HepG2 (cell line): Measurements from ENCODE around the gene ARL5A. TPM values are rescaled to one million over a fixed set of nuclear protein-coding genes. Genes with fewer than 3 reads are reported as not detected.

Experiments
- AFF4 ChIP-seq: sonication (generic); formaldehyde crosslinking; IDR thresholded peaks from 2 replicates; pipeline ENCODE4 v1.4.0; 2020; ENCODE audit warnings: missing genetic modification reagents
- KAT8 ChIP-seq: IDR thresholded peaks from 2 replicates; pipeline ENCODE4 v1.6.1; 2016; ENCODE audit warnings: missing genetic modification reagents, missing compliant biosample characterization
- RERE ChIP-seq: IDR thresholded peaks from 2 replicates; pipeline ENCODE4 v1.6.1; 2016; ENCODE audit warnings: low read depth, missing genetic modification reagents, missing compliant biosample characterization
- SMC3 ChIP-seq: IDR thresholded peaks from 2 replicates; pipeline ENCODE4 v1.6.1; 2011; ENCODE audit warnings: low read length, improper control_type of control experiment
- STAG1 ChIP-seq: sonication (generic); formaldehyde crosslinking; IDR thresholded peaks from 2 replicates; pipeline ENCODE4 v1.4.0; 2020; ENCODE audit warnings: missing genetic modification reagents
- TFE3 ChIP-seq: IDR thresholded peaks from 2 replicates; pipeline ENCODE4 v1.6.1; 2016
- ZNF460 ChIP-seq: sonication (generic); formaldehyde crosslinking; IDR thresholded peaks from 2 replicates; pipeline ENCODE4 v1.5.1; 2020; ENCODE audit warnings: missing genetic modification reagents, mild to moderate bottlenecking, borderline replicate concordance
- ZNF770 ChIP-seq: sonication (generic); formaldehyde crosslinking; IDR thresholded peaks from 2 replicates; pipeline ENCODE4 v1.5.0; 2020; ENCODE audit warnings: mild to moderate bottlenecking, missing genetic modification reagents
- polyA plus RNA-seq, 8 experiments: library from polyadenylated mRNA; depleted of rRNA in 3 of 8; stranded (reverse) in 7 of 8; unstranded in 1 of 8; fragments of >200 nt; fragmentation: Illumina TruSeq in 4 of 8; extraction: Trizol in 4 of 8; gene quantifications; 2 replicates each; pipeline versions ENCODE4 v1.2.1 to v1.2.3, GENCODE V29; 2011 to 2016; ENCODE audit warnings: low read depth in 4 of 8, missing spikeins in 1 of 8, mixed read lengths in 1 of 8; ENCODE audit not compliant: insufficient read depth in 1 of 8
- total RNA-seq, 5 experiments: library from RNA; depleted of rRNA; stranded (reverse); fragments of >200 nt; fragmentation: Illumina TruSeq; extraction: Trizol; gene quantifications; 2 replicates each; pipeline ENCODE4 v1.2.3, GENCODE V29; 2016; ENCODE audit warnings: low read depth in 1 of 5

ARL5A gene
- total and polyA plus RNA-seq, 2 of the 13 experiments (the other 11 are each of a cell fraction or from before 2014, with no cell fraction given), result 47.5 to 149 TPM

GRCh38 chr2:151808258-151809072 is 19.8 kb downstream of the ARL5A start (continued):
- TF ChIP-seq ZNF770 (0 out of 2 replicates have a peak, but pooled peaks have one; percentile 23), STAG1 (peak; percentile 24; the same call in 1 of the 2 replicates), KAT8 (CRISPR knock-in tag) (0 out of 2 replicates have a peak, but pooled peaks have one; percentile 6), AFF4 (CRISPR knock-in tag) (no peak), RERE (CRISPR knock-in tag) (no peak), TFE3 (no peak), ZNF460 (CRISPR knock-in tag) (peak; percentile 80), SMC3 (peak; percentile 18; the same call in 1 of the 2 replicates)
- TF ChIP-seq, all 625 proteins: peak for 10
